Stomach (tissue), 4 donors: ENCODE results near the gene ADPRHL1.

Source experiments
- CTCF ChIP-seq, 7 experiments: fragments of 450-650 bp in 4 of 7; fragments of 200-600 bp in 3 of 7; sonication (generic) in 3 of 7; IDR thresholded peaks; one replicate each; pipeline ENCODE4 v1.5.1; 2016 to 2019; ENCODE audit warnings: antibody characterized with exemption in 7 of 7, control low read depth in 2 of 7, mild to moderate bottlenecking in 1 of 7
- EP300 ChIP-seq: sonication (generic); formaldehyde crosslinking; IDR thresholded peaks from one replicate; pipeline ENCODE4 v1.6.1; 2017; ENCODE audit warnings: antibody characterized with exemption
- POLR2A ChIP-seq, 4 donors: fragments of 450-650 bp; IDR thresholded peaks; one replicate each; pipeline ENCODE4 v1.6.1; 2016; ENCODE audit warnings: antibody characterized with exemption in 4 of 4, control low read depth in 2 of 4, mild to moderate bottlenecking in 1 of 4, moderate library complexity in 1 of 4

DNA sequence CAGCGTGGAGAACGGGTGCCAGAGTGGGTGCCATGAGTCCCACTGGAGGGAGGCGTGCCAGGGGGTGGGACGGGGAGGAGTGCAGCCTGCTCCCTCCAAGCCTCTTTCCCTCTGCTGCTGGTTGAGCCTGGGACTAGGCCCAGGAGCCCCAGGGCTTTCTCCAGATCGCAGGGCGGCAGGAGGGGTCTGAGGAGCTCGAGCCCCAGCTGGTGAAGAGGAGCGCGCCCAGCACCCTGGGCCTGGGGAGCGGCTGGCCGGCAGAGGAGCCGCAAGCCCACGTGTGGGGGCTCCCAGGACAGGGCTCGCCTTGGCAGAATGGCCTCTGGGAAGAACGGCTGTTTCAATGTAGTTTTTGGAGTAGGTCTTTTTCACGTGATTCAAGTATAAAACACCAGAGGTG is 49.4 kb upstream of the ADPRHL1 start:
- TF ChIP-seq CTCF (IDR thresholded peaks at IDR 0.05) (no peak), EP300 (no peak), POLR2A (IDR thresholded peaks at IDR 0.05) (no peak)
